Loucy (cell line): ENCODE results near the gene TIGD4.

Experiments
- H2AFZ ChIP-seq: fragments of 200-600 bp; sonication (generic); 2 replicates; pipeline ENCODE4 v1.6.0; 2016; ENCODE audit warnings: antibody characterized with exemption, mild to moderate bottlenecking, low read length, moderate library complexity
- H3F3A ChIP-seq: fragments of 200-600 bp; 2 replicates; pipeline ENCODE4 v1.6.0; 2016; ENCODE audit warnings: antibody characterized with exemption, low read depth, mild to moderate bottlenecking
- H3K27me3 ChIP-seq: fragments of 200-600 bp; sonication (generic); 2 replicates; pipeline ENCODE4 v1.6.1; 2014; ENCODE audit warnings: low read length, mild to moderate bottlenecking; ENCODE audit not compliant: insufficient read depth, poor library complexity, severe bottlenecking
- H3K36me3 ChIP-seq: fragments of 200-600 bp; sonication (generic); 2 replicates; pipeline ENCODE4 v1.6.1; 2016; ENCODE audit warnings: low read length; ENCODE audit not compliant: insufficient read depth
- H3K4me1 ChIP-seq: fragments of 200-600 bp; sonication (generic); 2 replicates; pipeline ENCODE4 v1.5.1; 2014; ENCODE audit warnings: low read length, mild to moderate bottlenecking; ENCODE audit not compliant: insufficient read depth, poor library complexity, severe bottlenecking
- H3K4me2 ChIP-seq: fragments of 200-600 bp; sonication (generic); 2 replicates; pipeline ENCODE4 v1.6.0; 2014; ENCODE audit warnings: antibody characterized with exemption, low read length, low read depth, mild to moderate bottlenecking; ENCODE audit not compliant: poor library complexity, severe bottlenecking
- H3K4me3 ChIP-seq: fragments of 200-600 bp; sonication (generic); 2 replicates; pipeline ENCODE4 v1.5.1; 2014; ENCODE audit warnings: low read length, mild to moderate bottlenecking, mixed read lengths; ENCODE audit not compliant: poor library complexity, severe bottlenecking
- H3K79me2 ChIP-seq: fragments of 200-600 bp; sonication (generic); 2 replicates; pipeline ENCODE4 v1.6.1; 2014; ENCODE audit warnings: low read length; ENCODE audit not compliant: insufficient read depth
- H3K9ac ChIP-seq: fragments of 200-600 bp; sonication (generic); 2 replicates; pipeline ENCODE4 v1.6.0; 2014; ENCODE audit warnings: mild to moderate bottlenecking, low read depth, low read length, moderate library complexity; ENCODE audit not compliant: poor library complexity, severe bottlenecking
- H3K9me2 ChIP-seq: fragments of 200-600 bp; sonication (generic); replicated peaks from 2 replicates; pipeline ENCODE4 v1.6.1; 2016; ENCODE audit warnings: low read depth, low read length, mixed read lengths
- H3K9me3 ChIP-seq: fragments of 200-600 bp; sonication (generic); 2 replicates; pipeline ENCODE4 v1.6.1; 2014; ENCODE audit warnings: mild to moderate bottlenecking, antibody characterized with exemption, low read length, low read depth; ENCODE audit not compliant: insufficient read depth
- H4K20me1 ChIP-seq: fragments of 200-600 bp; sonication (generic); 2 replicates; pipeline ENCODE4 v1.6.0; 2014; ENCODE audit warnings: antibody characterized with exemption, low read length, mild to moderate bottlenecking; ENCODE audit not compliant: insufficient read depth, poor library complexity, severe bottlenecking
- EZH2phosphoT487 ChIP-seq: fragments of 200-600 bp; IDR thresholded peaks from 2 replicates; pipeline ENCODE4 v1.6.1; 2018; ENCODE audit warnings: antibody characterized with exemption, mild to moderate bottlenecking, moderate library complexity, borderline replicate concordance
- TF ChIP-seq, protein P1 (sequence below): fragments of 200-600 bp; sonication (generic); conservative IDR thresholded peaks from 2 replicates; pipeline ENCODE4 v1.5.1; 2014; ENCODE audit warnings: mild to moderate bottlenecking, antibody characterized with exemption, low read length

TIGD4 gene

DNA sequence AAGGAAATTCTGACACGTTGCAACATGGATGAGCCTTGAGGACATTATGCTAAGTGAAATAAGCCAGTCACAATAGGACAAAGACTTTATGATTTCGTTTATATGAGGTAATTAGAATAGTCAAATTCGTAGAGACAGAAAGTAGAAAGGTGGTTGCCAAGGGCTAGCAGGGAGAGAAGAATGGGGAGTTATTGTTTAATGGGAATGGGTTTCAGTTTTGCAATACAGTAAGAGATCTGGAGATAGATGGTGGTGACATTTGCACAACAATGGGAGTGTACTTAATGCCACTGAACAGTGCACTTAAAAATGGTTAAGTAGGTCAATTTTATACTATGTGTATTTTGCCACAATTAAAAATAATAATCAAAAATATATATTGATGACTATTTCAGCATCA lies 56.3 kb downstream of the TIGD4 start:
- H3K36me3 ChIP-seq = no peaks in the 10 kb centered on the region
- no peaks in the 10 kb centered on the region for H3K9me3 ChIP-seq
- no peak overlapping the region for H3K4me3 ChIP-seq
- no peaks in the 10 kb centered on the region for H3K9me2 ChIP-seq
- H3K4me1 ChIP-seq = no peaks in the 10 kb centered on the region
- H3K79me2 ChIP-seq = no peaks in the 10 kb centered on the region
- no peaks in the 10 kb centered on the region for H3K27me3 ChIP-seq
- H4K20me1 ChIP-seq = no peaks in the 10 kb centered on the region
- H3K9ac ChIP-seq = no peak overlapping the region
- H3K4me2 ChIP-seq = no peak overlapping the region
- H2AFZ ChIP-seq = no peak overlapping the region
- no peaks in the 10 kb centered on the region for H3F3A ChIP-seq
- TF ChIP-seq, protein P1, sequence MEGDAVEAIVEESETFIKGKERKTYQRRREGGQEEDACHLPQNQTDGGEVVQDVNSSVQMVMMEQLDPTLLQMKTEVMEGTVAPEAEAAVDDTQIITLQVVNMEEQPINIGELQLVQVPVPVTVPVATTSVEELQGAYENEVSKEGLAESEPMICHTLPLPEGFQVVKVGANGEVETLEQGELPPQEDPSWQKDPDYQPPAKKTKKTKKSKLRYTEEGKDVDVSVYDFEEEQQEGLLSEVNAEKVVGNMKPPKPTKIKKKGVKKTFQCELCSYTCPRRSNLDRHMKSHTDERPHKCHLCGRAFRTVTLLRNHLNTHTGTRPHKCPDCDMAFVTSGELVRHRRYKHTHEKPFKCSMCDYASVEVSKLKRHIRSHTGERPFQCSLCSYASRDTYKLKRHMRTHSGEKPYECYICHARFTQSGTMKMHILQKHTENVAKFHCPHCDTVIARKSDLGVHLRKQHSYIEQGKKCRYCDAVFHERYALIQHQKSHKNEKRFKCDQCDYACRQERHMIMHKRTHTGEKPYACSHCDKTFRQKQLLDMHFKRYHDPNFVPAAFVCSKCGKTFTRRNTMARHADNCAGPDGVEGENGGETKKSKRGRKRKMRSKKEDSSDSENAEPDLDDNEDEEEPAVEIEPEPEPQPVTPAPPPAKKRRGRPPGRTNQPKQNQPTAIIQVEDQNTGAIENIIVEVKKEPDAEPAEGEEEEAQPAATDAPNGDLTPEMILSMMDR = no peak
- TF ChIP-seq EZH2phosphoT487 = no peak

GRCh38 chr4:152719801-152720556 lies 59.6 kb downstream of the TIGD4 start:
- no peaks in the 10 kb centered on the region for H3K9me3 ChIP-seq
- H3K4me3 ChIP-seq = no peak overlapping the region
- no peak for TF ChIP-seq EZH2phosphoT487
- TF ChIP-seq, protein P1 = no peak
- no peak overlapping the region for H3K4me2 ChIP-seq
- H4K20me1 ChIP-seq = no peaks in the 10 kb centered on the region
- no peaks in the 10 kb centered on the region for H3K27me3 ChIP-seq
- no peaks in the 10 kb centered on the region for H3F3A ChIP-seq
- no peak overlapping the region for H2AFZ ChIP-seq
- no peaks in the 10 kb centered on the region for H3K36me3 ChIP-seq
- H3K4me1 ChIP-seq = no peaks in the 10 kb centered on the region
- no peak overlapping the region for H3K9ac ChIP-seq
- no peaks in the 10 kb centered on the region for H3K79me2 ChIP-seq
- no peaks in the 10 kb centered on the region for H3K9me2 ChIP-seq
